ENCODE measurements around the gene GCC2.
"Not testable (repeated sequence)": the region's sequence is repeated elsewhere in the genome, so short reads cannot be mapped to it uniquely, and the experiment has no call there.

The GCC2 gene

GRCh38 chr2:108448678-108449409 lies at the start of gene GCC2:
Gene GCC2 (plus strand): TSS chr2:108449206. CDS start chr2:108449275, 69 bp downstream.
- DNase-seq = peak; percentile 90 to 92

- DNase-seq = no peak
Measured at GRCh38 chr2:108399479-108399878, 49.5 kb upstream of the GCC2 start.

GRCh38 chr2:108401800-108402199 lies 47.2 kb upstream of the GCC2 start:
- DNase-seq = no peak

GRCh38 chr2:108403494-108403893 lies 45.5 kb upstream of the GCC2 start:
- no peak for DNase-seq

GRCh38 chr2:108404784-108405397 lies 44.1 kb upstream of the GCC2 start:
- DNase-seq = no peak

GRCh38 chr2:108407864-108408729 lies 40.9 kb upstream of the GCC2 start:
- DNase-seq = no peak

- no peak for DNase-seq
Measured at GRCh38 chr2:108409768-108410167, 39.2 kb upstream of the GCC2 start.

- DNase-seq = no peak
Measured at GRCh38 chr2:108412995-108413710, 35.9 kb upstream of the GCC2 start.

GRCh38 chr2:108413711-108414095 lies 35.3 kb upstream of the GCC2 start:
- DNase-seq = no peak

- no peak for DNase-seq
Measured at GRCh38 chr2:108414256-108414876, 34.6 kb upstream of the GCC2 start.

- DNase-seq = no peak
Measured at GRCh38 chr2:108414945-108415344, 34.1 kb upstream of the GCC2 start.

- no peak for DNase-seq
Measured at GRCh38 chr2:108417254-108417653, 31.8 kb upstream of the GCC2 start.

GRCh38 chr2:108418416-108418815 lies 30.6 kb upstream of the GCC2 start:
- no peak for DNase-seq

- no peak for DNase-seq
Measured at GRCh38 chr2:108423067-108423466, 25.9 kb upstream of the GCC2 start.

- DNase-seq = no peak
Measured at GRCh38 chr2:108423502-108424251, 25.3 kb upstream of the GCC2 start.

GRCh38 chr2:108428286-108429009 lies 20.6 kb upstream of the GCC2 start:
- no peak for DNase-seq

- DNase-seq = not testable (repeated sequence)
Measured at GRCh38 chr2:108435578-108435977, 13.4 kb upstream of the GCC2 start.

GRCh38 chr2:108436976-108437375 lies 12.0 kb upstream of the GCC2 start:
- no peak for DNase-seq

GRCh38 chr2:108441712-108442111 lies 7.3 kb upstream of the GCC2 start:
- DNase-seq = no peak

GRCh38 chr2:108444941-108445840 lies 3.8 kb upstream of the GCC2 start:
- DNase-seq = no peak

Data from hippocampal formation (tissue), 2 donors.